ENCODE data around the gene ATG10.

- TF ChIP-seq CTCF (IDR thresholded peaks at IDR 0.05): no peak
- no peak for TF ChIP-seq POLR2A (IDR thresholded peaks at IDR 0.05)
These were observed 293.2 kb downstream of the ATG10 start for GRCh38 chr5:82265047-82265446.

All from uterus (tissue), 2 donors.